ENCODE results near the gene ENOX2. TPM values are rescaled to one million over a fixed set of nuclear protein-coding genes. Genes with fewer than 3 reads are reported as not detected.

Gene ENOX2, protein sequence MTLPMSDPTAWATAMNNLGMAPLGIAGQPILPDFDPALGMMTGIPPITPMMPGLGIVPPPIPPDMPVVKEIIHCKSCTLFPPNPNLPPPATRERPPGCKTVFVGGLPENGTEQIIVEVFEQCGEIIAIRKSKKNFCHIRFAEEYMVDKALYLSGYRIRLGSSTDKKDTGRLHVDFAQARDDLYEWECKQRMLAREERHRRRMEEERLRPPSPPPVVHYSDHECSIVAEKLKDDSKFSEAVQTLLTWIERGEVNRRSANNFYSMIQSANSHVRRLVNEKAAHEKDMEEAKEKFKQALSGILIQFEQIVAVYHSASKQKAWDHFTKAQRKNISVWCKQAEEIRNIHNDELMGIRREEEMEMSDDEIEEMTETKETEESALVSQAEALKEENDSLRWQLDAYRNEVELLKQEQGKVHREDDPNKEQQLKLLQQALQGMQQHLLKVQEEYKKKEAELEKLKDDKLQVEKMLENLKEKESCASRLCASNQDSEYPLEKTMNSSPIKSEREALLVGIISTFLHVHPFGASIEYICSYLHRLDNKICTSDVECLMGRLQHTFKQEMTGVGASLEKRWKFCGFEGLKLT
- total RNA-seq (2022) (7.0 and 11.4 TPM in 2 replicates), Bru-seq, nascent RNA (percentile 51 among the genes with signal in this experiment), BruChase-seq, experiment 1, labeled RNA remaining after a 2-hour chase (percentile 46 among the genes with signal in this experiment), BruChase-seq, experiment 2, labeled RNA remaining after a 6-hour chase (percentile 45 among the genes with signal in this experiment)
- long read RNA-seq, full-length matches to known transcripts: 7 of 12 reads
- long read RNA-seq, partial matches to known transcripts: 1 of 12 reads
- long read RNA-seq, other reads (novel, unspliced or antisense): 4 of 12 reads

DNA sequence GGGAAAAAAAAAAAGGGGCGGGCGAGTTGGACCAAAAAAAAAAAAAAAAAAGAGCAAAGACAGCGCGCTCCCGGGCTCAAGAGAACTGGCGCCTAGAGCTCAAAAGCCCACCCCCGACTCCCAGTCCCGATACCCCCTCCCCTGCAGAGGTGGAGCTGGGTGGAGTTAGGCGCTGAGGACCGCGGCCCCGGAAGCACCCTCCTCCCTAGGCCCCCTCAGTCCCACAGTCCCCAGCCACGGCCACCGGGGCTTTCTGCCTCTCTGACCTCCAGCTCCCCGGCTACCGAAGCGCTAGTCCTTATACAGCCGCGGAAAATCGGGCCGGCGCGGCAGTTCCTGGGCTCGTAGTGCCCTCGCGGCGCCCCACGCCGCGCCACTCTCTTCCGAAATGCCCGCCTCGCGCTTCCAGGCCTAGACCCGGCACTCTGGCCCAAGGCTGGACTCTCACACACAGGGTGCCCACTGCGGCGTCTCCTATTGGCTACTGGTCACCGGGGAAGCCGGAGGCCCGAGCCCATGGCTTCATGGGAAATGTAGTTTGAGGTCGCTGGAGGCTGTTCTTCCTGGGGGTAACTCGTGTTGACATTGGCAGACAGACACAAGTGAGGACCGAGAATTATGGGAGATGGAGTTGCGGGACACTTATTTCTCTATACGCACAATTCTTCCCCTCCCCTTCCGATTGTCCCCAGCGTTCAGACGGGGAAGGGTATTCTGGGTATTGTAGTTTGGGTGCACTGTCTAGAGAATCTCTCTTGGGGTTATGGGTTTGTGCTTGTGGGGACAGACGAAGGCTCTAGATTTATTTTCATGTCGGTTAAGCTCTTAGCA lies at the start of gene ENOX2:
Gene ENOX2, minus strand, starts transcription at position 427 of the 831 bp plus-strand sequence. CDS start 199,993 bp downstream, outside the sequence.
- BruUV-seq (replicated peaks): no TSS peak
- TF ChIP-seq, protein P1, sequence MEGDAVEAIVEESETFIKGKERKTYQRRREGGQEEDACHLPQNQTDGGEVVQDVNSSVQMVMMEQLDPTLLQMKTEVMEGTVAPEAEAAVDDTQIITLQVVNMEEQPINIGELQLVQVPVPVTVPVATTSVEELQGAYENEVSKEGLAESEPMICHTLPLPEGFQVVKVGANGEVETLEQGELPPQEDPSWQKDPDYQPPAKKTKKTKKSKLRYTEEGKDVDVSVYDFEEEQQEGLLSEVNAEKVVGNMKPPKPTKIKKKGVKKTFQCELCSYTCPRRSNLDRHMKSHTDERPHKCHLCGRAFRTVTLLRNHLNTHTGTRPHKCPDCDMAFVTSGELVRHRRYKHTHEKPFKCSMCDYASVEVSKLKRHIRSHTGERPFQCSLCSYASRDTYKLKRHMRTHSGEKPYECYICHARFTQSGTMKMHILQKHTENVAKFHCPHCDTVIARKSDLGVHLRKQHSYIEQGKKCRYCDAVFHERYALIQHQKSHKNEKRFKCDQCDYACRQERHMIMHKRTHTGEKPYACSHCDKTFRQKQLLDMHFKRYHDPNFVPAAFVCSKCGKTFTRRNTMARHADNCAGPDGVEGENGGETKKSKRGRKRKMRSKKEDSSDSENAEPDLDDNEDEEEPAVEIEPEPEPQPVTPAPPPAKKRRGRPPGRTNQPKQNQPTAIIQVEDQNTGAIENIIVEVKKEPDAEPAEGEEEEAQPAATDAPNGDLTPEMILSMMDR (IDR thresholded peaks at IDR 0.05; ENCODE audit: insufficient read depth in 1 of 2, low read depth in 1 of 2, low read length in 1 of 2, severe bottlenecking in 1 of 2, unreplicated experiment in 1 of 2): no peak
- Histone ChIP-seq H3K9me3 (no peaks in the 10 kb centered on the region), H3K4me1 (no peaks in the 10 kb centered on the region; the same call in 1 of the 2 replicates), H3K36me3 (ENCODE audit: control insufficient read depth, insufficient read depth, low read length) (no peaks in the 10 kb centered on the region), H3K4me3 (ENCODE audit: low read depth, low read length) (peak within 1 kb of the TSS; percentile 64), H3K27me3 (replicated peaks; ENCODE audit: control insufficient read depth, insufficient read depth, low read length) (no peaks in the 10 kb centered on the region)
- Mint-ChIP-seq H3K9me3 (ENCODE audit: unreplicated experiment) (no peaks in the 10 kb centered on the region), H3K27ac (ENCODE audit: unreplicated experiment) (no peak within 1 kb of the TSS), H3K27me3 (ENCODE audit: insufficient read depth, unreplicated experiment) (peaks cover 3% of the 10 kb centered on the region), H3K4me3 (ENCODE audit: unreplicated experiment) (no peak within 1 kb of the TSS), H3K36me3 (ENCODE audit: insufficient read depth, unreplicated experiment) (peaks cover 5% of the 10 kb centered on the region), H3K4me1 (ENCODE audit: low read depth, unreplicated experiment) (no peaks in the 10 kb centered on the region)
- ChIA-PET POLR2A (interaction anchor here (0.6 to 1.0 kb wide), 6 partner anchors 12 to 363 kb away, joined by 3 to 8 read pairs (median 4); no protein-coding TSS in a partner anchor), CTCF (no interaction called here)
- intact Hi-C loops (cut with micrococcal nuclease; ENCODE audit: unreplicated experiment): loop anchor here (2.0 to 5.0 kb wide), 2 partner anchors 501 to 572 kb away; partner anchors contain the start of gene RBMX2
- DNase-seq: peak; percentile 91 to 95

DNA sequence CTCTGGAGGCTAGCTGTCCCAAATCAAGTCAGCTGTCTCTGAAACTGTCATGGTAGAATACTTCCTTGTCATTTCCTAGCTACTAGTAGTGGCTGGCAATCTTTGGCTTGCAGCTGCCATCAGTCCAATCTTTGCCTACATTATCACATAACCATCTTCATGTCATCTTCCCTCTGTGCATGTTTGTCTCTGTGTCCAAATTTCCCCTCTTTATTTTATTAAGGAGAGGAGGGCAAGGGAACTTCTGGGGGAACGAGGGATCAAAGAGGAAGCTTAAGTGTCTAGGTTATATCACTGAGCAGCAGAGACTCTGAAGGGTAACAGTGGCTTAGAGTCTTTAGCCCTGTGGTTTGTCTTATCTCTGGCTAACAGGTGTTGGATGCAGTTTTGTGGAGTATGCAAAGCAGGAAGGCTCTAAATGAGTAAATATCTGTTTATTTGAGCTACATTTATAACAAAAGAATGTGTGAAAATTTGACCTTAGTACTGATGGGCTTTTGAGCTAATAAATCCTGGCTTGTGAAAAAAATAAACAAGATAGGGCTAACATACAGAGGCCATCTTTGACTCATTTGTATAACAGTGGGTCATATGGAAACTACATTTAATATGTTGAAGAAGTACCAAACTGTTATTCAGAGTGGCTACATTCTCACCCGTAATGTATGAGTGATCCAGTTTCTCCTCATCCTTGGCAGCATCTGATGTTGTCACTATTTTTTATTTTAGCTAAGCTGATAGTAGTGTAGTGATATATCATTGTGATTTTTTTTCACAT lies 49.4 kb upstream of the ENOX2 start:
- no peak for DNase-seq
- intact Hi-C loops (cut with micrococcal nuclease; ENCODE audit: unreplicated experiment): no loop called here
- ChIA-PET POLR2A (no interaction called here), CTCF (no interaction called here)
- Histone ChIP-seq H3K27me3 (replicated peaks; ENCODE audit: control insufficient read depth, insufficient read depth, low read length) (no peaks in the 10 kb centered on the region), H3K36me3 (ENCODE audit: control insufficient read depth, insufficient read depth, low read length) (no peaks in the 10 kb centered on the region), H3K4me3 (ENCODE audit: low read depth, low read length) (no peak overlapping the region), H3K9me3 (no peaks in the 10 kb centered on the region), H3K4me1 (no peaks in the 10 kb centered on the region)
- Mint-ChIP-seq H3K4me3 (ENCODE audit: unreplicated experiment) (no peak overlapping the region), H3K9me3 (ENCODE audit: unreplicated experiment) (no peaks in the 10 kb centered on the region), H3K4me1 (ENCODE audit: low read depth, unreplicated experiment) (no peaks in the 10 kb centered on the region), H3K27me3 (ENCODE audit: insufficient read depth, unreplicated experiment) (peaks cover 4% of the 10 kb centered on the region), H3K27ac (ENCODE audit: unreplicated experiment) (no peak overlapping the region), H3K36me3 (ENCODE audit: insufficient read depth, unreplicated experiment) (no peaks in the 10 kb centered on the region)
- BruUV-seq (replicated peaks): no TSS peak
- TF ChIP-seq, protein P1 (IDR thresholded peaks at IDR 0.05; ENCODE audit: insufficient read depth in 1 of 2, low read depth in 1 of 2, low read length in 1 of 2, severe bottlenecking in 1 of 2, unreplicated experiment in 1 of 2): no peak
